Fibroblast of skin of back (primary cell): ENCODE results near the gene SNRPA1. TPM values are rescaled to one million over a fixed set of nuclear protein-coding genes. Genes with fewer than 3 reads are reported as not detected.
A peak's percentile ranks its signal among the peaks of the same experiment; 100 is the strongest.
"Not testable (repeated sequence)": the region's sequence is repeated elsewhere in the genome, so short reads cannot be mapped to it uniquely, and the experiment has no call there.

Experiments
- DNase-seq: peaks from one replicate; pipeline ENCODE4 v3.0.0-alpha.2; 2013
- polyA plus RNA-seq, 2 experiments: library from polyadenylated mRNA; unstranded; fragments of 120-200 nt; gene quantifications; one replicate each; pipeline ENCODE4 v1.2.1, GENCODE V29; 2013; ENCODE audit not compliant: insufficient read length in 2 of 2

Gene SNRPA1
- polyA plus RNA-seq (2013, experiment 1 of 2; ENCODE audit: insufficient read length): 66.9 TPM
- polyA plus RNA-seq (2013, experiment 2 of 2; ENCODE audit: insufficient read length): 37.8 TPM

DNA sequence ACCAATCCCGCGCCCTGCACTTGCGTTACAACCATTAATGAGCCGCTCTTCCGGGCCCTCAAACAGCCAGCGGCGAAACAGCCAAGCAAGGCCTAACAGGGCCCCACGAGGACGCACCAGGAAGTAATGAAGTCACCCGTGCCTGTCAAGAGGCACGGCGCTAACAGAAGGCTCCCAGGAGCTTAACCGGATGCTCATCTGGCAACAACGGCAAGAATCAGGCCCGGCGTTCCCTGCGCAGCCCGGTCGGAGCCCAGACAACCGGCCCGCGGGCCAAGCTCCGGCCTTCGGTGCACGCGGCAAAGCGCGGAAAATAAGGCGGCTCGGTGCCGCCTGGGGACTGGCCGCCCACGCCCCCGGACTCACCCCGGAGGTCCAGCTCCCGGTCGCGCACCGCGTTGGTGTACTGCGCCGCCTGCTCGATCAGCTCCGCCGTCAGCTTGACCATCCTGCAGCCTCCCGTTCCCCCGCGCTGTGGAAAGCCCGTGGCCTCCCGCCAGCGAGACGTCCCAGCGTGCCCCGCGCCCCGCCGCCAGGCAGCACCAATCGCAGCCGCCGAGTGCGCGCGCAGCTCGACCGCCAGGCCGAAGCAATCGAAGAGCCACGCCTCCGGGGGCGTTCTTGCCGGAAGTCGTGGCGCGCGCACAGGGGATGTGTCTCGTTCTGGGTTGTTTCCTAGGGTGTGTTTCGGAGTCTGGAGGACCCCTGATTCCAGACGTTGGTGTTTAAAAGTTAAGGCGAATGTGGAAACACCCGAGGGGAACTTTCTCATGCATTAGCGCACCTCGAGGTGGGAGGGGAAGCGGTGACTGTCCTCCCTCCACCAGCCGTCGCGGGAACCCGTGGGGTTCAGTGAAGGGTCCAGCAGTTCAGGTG lies at the start of gene SNRPA1:
TSS of gene SNRPA1 (minus strand) at position 518 of the 876 bp plus-strand sequence. CDS start at position 448, 70 bp downstream.
- peak; percentile 95 for DNase-seq

- DNase-seq: no peak
Measured at GRCh38 chr15:101342056-101342455, 47.0 kb upstream of the SNRPA1 start.

- DNase-seq: no peak
Measured at GRCh38 chr15:101338502-101339057, 43.5 kb upstream of the SNRPA1 start.

GRCh38 chr15:101337976-101338375 lies 42.9 kb upstream of the SNRPA1 start:
- DNase-seq: no peak

- DNase-seq: not testable (repeated sequence)
Measured at GRCh38 chr15:101333907-101334789, 39.1 kb upstream of the SNRPA1 start.

GRCh38 chr15:101332061-101332467 lies 37.0 kb upstream of the SNRPA1 start:
- DNase-seq: no peak

DNA sequence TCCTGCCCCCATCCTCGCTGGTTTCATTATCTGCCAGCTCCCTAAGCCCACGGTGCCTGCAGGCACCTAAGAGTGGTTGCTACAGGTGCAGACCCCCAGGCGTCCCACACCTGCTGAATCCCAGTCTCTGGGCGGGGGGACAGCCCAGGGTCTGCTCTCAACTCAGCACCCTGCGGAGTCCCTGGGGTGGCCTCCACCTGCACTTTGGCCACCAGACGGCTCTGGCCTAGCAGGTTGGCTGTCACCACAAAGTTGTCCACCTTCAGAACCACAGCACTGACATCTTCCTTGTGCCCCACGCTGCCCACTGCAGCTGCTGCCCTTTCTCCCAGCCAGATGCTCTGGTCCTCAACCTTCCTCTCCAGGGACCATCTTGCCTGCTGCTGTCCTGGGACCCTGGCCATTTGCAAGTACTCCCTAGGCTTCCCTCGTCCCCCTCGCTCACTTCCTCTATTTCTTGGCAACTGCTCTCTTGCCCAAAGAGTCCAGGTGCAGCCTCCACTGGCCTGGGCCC lies 34.9 kb upstream of the SNRPA1 start:
- DNase-seq: no peak

- no peak for DNase-seq
Measured at GRCh38 chr15:101329309-101329863, 34.3 kb upstream of the SNRPA1 start.

DNA sequence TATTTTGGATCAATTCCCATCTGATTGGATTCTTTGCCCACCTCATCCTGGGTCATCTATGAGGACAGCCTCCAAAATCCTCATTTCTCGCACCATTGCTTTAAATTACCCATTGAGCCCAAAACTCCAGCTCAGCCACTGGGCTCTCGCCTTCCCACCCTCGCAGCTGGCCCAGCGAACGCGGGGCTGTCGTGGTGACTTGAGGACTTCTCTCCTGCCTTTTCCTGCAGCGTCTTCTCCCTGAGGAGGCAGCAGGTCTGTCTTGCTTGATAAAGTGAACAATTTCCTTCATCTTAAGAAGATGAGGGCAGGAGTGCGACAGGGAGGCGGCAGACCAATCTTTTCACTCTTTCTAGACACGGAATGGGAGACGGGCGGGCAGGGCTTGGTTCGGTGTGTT lies 33.0 kb upstream of the SNRPA1 start:
- no peak for DNase-seq

GRCh38 chr15:101327147-101327740 lies 32.2 kb upstream of the SNRPA1 start:
- no peak for DNase-seq

DNA sequence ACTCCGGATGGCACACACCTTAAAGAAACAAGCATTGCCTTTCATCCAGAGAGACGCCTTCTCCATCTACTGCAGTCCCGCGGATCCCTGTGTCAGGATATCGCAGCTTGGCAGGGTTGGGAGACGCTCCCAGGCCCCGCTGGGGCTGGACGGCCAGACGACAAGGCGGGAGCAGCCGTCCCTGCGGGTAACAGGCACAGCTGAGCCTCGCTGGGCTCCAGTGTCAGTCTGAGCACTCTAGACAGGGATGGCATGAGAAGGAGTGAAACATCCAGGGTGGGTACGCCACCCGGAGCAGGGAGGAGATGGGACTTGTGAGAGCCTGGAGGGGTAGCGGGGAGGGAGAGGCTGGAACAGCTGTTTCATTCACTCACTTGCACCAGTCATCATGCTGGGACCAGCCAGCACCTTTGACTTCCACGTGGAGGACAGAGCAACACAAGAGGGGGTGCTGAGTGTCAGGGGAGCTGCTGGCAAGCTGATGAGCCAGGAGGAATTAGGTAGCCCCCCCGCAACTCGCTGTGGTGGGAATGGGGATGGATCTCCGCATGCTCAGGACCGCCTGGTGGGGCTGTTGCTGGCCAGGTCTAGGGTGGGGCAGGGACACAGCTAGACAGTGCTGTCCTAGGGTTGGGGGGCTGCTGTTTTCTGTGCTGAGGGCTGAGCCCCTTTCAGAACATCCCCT lies 31.6 kb upstream of the SNRPA1 start:
- DNase-seq: no peak

DNA sequence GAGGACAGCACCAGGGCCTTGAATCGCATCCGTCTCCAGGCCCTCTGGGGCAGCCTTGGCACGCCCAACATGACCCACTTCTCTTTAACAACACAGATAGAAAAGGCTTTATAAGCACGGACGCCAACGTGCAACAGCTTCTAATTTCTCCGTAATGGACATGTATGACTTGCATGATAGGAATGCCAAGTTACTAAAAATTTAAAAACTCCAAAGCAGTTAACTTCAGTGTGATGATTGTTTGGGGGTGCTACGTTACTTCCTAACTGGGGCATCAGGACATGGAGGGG lies 30.9 kb upstream of the SNRPA1 start:
- DNase-seq: no peak

DNA sequence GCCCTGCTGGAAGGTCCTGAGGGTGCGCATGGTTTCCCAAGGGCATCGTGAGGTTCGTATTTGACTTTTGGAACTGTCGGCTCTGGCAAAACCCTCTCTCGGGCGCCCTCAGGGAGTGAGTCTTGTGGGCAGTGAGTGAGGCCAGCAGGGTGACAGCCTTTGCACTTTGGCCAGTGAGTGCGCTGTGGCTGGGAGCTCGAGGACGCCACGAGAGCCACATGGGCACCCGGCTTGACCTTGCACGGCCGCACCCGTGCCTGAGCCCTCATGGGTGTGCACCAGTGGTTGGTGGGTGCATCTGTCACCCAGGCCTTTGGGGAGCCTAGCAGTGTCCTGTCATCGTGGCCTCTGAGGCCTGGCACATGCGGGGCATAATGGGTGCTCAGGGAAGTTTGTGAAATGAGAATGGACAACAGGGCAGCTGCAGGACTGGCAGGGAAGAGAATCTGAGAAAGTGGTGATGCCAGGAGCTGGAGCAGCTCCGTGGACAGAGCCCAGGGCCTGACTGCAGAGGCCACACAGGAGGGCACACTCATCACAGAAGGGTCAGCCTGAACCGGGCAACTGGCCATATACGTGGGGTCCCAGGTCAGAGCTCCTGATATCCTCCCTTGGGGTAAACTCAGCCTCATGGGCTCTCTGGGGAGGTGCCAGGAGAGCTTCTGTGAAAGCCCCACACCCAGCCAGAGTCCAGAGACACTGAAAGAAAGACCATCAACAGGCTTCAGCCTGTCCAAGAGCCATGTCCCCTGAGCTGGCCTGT lies 30.4 kb upstream of the SNRPA1 start:
- DNase-seq: no peak

DNA sequence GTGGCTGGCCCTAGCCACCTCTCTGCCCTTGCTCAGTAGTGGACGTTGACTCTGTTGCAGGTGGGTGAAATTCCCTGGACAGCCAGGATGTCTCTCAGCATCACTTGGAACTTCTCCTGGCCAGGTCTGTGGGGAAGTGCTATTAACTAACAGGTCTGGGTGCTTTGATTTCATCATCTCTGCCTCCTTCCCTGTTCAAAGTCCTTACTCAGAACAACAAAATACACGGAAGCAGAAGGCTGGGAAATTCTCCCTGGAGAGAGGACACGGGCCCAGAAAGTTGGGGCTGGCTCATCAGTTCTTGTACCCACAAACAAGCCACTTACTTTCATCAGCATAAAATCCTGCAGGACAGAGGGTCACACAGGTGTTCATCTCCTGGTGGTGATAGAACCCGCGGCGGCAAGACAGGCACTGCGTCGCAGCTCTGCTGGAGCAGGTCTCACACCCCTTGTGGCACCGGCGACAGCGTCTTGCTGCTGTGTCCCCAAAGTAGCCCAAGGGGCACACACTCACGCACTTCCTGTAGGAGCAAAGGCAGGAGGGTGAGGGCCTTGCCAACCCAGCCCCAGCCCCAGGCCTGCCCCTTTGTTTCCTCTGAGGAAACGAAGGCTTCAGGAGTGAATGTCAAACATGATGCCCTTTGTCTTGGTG lies 29.6 kb upstream of the SNRPA1 start:
- DNase-seq: no peak

GRCh38 chr15:101323793-101324523 lies 28.9 kb upstream of the SNRPA1 start:
- no peak for DNase-seq

GRCh38 chr15:101322854-101323477 lies 27.9 kb upstream of the SNRPA1 start:
- no peak for DNase-seq

- no peak for DNase-seq
Measured at GRCh38 chr15:101322016-101322695, 27.1 kb upstream of the SNRPA1 start.

DNA sequence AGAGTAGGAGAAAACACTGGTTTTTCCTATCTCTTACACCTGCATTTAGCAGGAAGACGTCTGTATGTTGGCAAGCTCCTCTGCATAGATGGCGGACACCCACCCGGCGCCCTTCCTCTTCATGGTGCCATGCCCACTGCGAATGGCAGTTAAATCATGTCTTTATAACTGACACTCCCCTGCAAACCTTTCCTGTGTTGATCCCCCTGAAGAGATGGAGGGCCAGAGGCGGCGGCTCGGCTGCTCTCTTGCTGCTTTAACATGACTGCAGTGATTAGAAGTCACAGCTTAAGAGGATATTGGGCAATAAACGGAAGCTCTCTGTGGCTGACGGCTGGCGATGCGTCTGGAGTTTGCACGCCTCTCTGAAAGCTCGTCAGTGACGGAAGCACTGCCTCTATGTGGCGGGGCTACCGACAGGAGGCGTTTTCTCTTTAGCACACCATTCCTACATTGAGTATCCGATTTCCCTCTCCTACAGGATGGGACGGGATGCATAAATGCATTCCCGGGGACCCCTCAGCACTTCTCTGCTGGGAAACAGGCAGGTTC lies 25.5 kb upstream of the SNRPA1 start:
- DNase-seq: peak; percentile 29
